SU-DHL-6 (cell line): ENCODE data around the gene ZNF70.

Source experiments
- H2AFZ ChIP-seq: fragments of 200-600 bp; sonication (generic); 2 replicates; pipeline ENCODE4 v1.6.1; 2014; ENCODE audit warnings: low read depth, mild to moderate bottlenecking, moderate library complexity, mixed read lengths, antibody characterized with exemption, low read length; ENCODE audit not compliant: severe bottlenecking
- H3F3A ChIP-seq: fragments of 200-600 bp; shearing (Covaris generic); 2 replicates; pipeline ENCODE4 v1.6.0; 2016; ENCODE audit warnings: antibody characterized with exemption, mild to moderate bottlenecking; ENCODE audit not compliant: insufficient read depth
- H3K27ac ChIP-seq: fragments of 200-600 bp; sonication (generic); 2 replicates; pipeline ENCODE4 v1.5.1; 2016; ENCODE audit warnings: low read depth, mild to moderate bottlenecking, low read length, moderate library complexity, mixed read lengths
- H3K27me3 ChIP-seq: fragments of 200-600 bp; sonication (generic), shearing (Covaris generic); 2 replicates; pipeline ENCODE4 v1.6.0; 2014; ENCODE audit warnings: mild to moderate bottlenecking, low read length
- H3K36me3 ChIP-seq: fragments of 200-600 bp; sonication (generic); 2 replicates; pipeline ENCODE4 v1.6.1; 2014; ENCODE audit warnings: mild to moderate bottlenecking, low read length, mixed read lengths
- H3K4me2 ChIP-seq: fragments of 300-600, 200-600 bp; shearing (Covaris generic), sonication (generic); 2 replicates; pipeline ENCODE4 v1.6.0; 2014; ENCODE audit warnings: low read length, low read depth, mild to moderate bottlenecking; ENCODE audit not compliant: poor library complexity, severe bottlenecking
- H3K4me3 ChIP-seq: fragments of 200-600 bp; sonication (generic); 2 replicates; pipeline ENCODE4 v1.5.1; 2014; ENCODE audit warnings: antibody characterized with exemption, low read length, mild to moderate bottlenecking, mixed read lengths; ENCODE audit not compliant: insufficient read depth, poor library complexity, severe bottlenecking
- H3K79me2 ChIP-seq: fragments of 200-600 bp; sonication (generic); 2 replicates; pipeline ENCODE4 v1.6.1; 2014; ENCODE audit warnings: mild to moderate bottlenecking, low read length, moderate library complexity; ENCODE audit not compliant: insufficient read depth
- H3K9ac ChIP-seq: fragments of 200-600 bp; sonication (generic); 2 replicates; pipeline ENCODE4 v1.7.0; 2014; ENCODE audit warnings: mild to moderate bottlenecking, low read length
- H3K9me2 ChIP-seq: fragments of 200-600 bp; sonication (generic); replicated peaks from 2 replicates; pipeline ENCODE4 v1.6.1; 2014; ENCODE audit warnings: low read length; ENCODE audit not compliant: insufficient read depth
- H3K9me3 ChIP-seq: fragments of 200-600 bp; sonication (generic); 2 replicates; pipeline ENCODE4 v1.6.1; 2014; ENCODE audit warnings: low read length, mixed read lengths; ENCODE audit not compliant: insufficient read depth
- H4K20me1 ChIP-seq: fragments of 200-600 bp; sonication (generic); 2 replicates; pipeline ENCODE4 v1.6.1; 2014; ENCODE audit warnings: low read depth, mild to moderate bottlenecking, antibody characterized with exemption, low read length, moderate library complexity, mixed read lengths
- CTCF ChIP-seq: fragments of 200-600 bp; sonication (generic); IDR thresholded peaks from one replicate; pipeline ENCODE4 v1.5.1; 2017; ENCODE audit warnings: antibody characterized with exemption, mild to moderate bottlenecking, low read length, moderate library complexity; ENCODE audit not compliant: insufficient read depth, poor library complexity, severe bottlenecking
- EZH2phosphoT487 ChIP-seq: fragments of 200-600 bp; sonication (generic), shearing (Covaris generic); conservative IDR thresholded peaks from 2 replicates; pipeline ENCODE4 v1.6.1; 2018; ENCODE audit warnings: mild to moderate bottlenecking, antibody characterized with exemption, low read length, moderate library complexity, mixed read lengths

Gene ZNF70

GRCh38 chr22:23697031-23697970, 53.6 kb downstream of the ZNF70 start:
- no peaks in the 10 kb centered on the region for H3F3A ChIP-seq
- no peak overlapping the region for H3K4me3 ChIP-seq
- no peaks in the 10 kb centered on the region for H3K27me3 ChIP-seq
- H3K36me3 ChIP-seq: peaks cover 27% of the 10 kb centered on the region; the same call in 1 of the 2 replicates
- no peak for TF ChIP-seq EZH2phosphoT487
- H3K79me2 ChIP-seq: peaks cover 19% of the 10 kb centered on the region; the same call in 1 of the 2 replicates
- no peak overlapping the region for H3K27ac ChIP-seq
- no peaks in the 10 kb centered on the region for H3K9me3 ChIP-seq
- H3K9ac ChIP-seq: no peak overlapping the region
- no peak overlapping the region for H3K4me2 ChIP-seq
- H4K20me1 ChIP-seq: no peaks in the 10 kb centered on the region
- no peaks in the 10 kb centered on the region for H3K9me2 ChIP-seq
- no peak overlapping the region for H2AFZ ChIP-seq

- H3K4me3 ChIP-seq: no peak overlapping the region
- H3F3A ChIP-seq: no peaks in the 10 kb centered on the region
- no peaks in the 10 kb centered on the region for H4K20me1 ChIP-seq
- peaks cover 11% of the 10 kb centered on the region; the same call in 1 of the 2 replicates for H3K79me2 ChIP-seq
- H3K9me3 ChIP-seq: no peaks in the 10 kb centered on the region
- H3K9me2 ChIP-seq: no peaks in the 10 kb centered on the region
- no peak overlapping the region for H3K27ac ChIP-seq
- no peaks in the 10 kb centered on the region for H3K27me3 ChIP-seq
- H3K9ac ChIP-seq: no peak overlapping the region
- no peak for TF ChIP-seq CTCF
- no peak for TF ChIP-seq EZH2phosphoT487
- H2AFZ ChIP-seq: no peak overlapping the region
- no peak overlapping the region for H3K4me2 ChIP-seq
- H3K36me3 ChIP-seq: peaks cover 21% of the 10 kb centered on the region; the same call in 1 of the 2 replicates
Measured at GRCh38 chr22:23696326-23696851, 54.5 kb downstream of the ZNF70 start.

- Histone ChIP-seq H3K9ac (no peak overlapping the region), H2AFZ (no peak overlapping the region), H3K79me2 (peaks cover 5% of the 10 kb centered on the region; the same call in 1 of the 2 replicates), H3F3A (no peaks in the 10 kb centered on the region), H3K27me3 (no peaks in the 10 kb centered on the region), H4K20me1 (no peaks in the 10 kb centered on the region), H3K4me3 (no peak overlapping the region), H3K27ac (no peak overlapping the region), H3K4me2 (no peak overlapping the region), H3K9me2 (no peaks in the 10 kb centered on the region), H3K36me3 (peaks cover 17% of the 10 kb centered on the region; the same call in 1 of the 2 replicates), H3K9me3 (no peaks in the 10 kb centered on the region)
- TF ChIP-seq CTCF (no peak), EZH2phosphoT487 (no peak)
Measured at GRCh38 chr22:23695571-23696325, 55.2 kb downstream of the ZNF70 start.
